Mucosa of descending colon (tissue), 3 donors: ENCODE results near the gene FAM20B. TPM values are rescaled to one million over a fixed set of nuclear protein-coding genes. Genes with fewer than 3 reads are reported as not detected.

Experiments used
- ATAC-seq: fragments of 200-7000 bp; cut with Tn5 transposase; one replicate; pipeline ENCODE4 v1.9.1; 2020; ENCODE audit warnings: mild to moderate bottlenecking, moderate library complexity
- DNase-seq, 3 donors: peaks; one replicate each; pipeline ENCODE4 v3.0.0-alpha.2; 2020
- H3K36me3 ChIP-seq: fragments of 200-600 bp; one replicate; pipeline ENCODE4 v1.8.0; 2021; ENCODE audit warnings: low read depth, mild to moderate bottlenecking
- H3K4me1 ChIP-seq: fragments of 200-600 bp; one replicate; pipeline ENCODE4 v1.8.0; 2021; ENCODE audit warnings: low read depth, mild to moderate bottlenecking
- H3K4me3 ChIP-seq: fragments of 200-600 bp; one replicate; pipeline ENCODE4 v1.8.0; 2021; ENCODE audit warnings: mild to moderate bottlenecking
- H3K9me3 ChIP-seq: fragments of 200-600 bp; one replicate; pipeline ENCODE4 v1.8.0; 2021; ENCODE audit warnings: mild to moderate bottlenecking
- CTCF ChIP-seq: fragments of 200-600 bp; IDR thresholded peaks from one replicate; pipeline ENCODE4 v1.8.0; 2022; ENCODE audit warnings: antibody characterized with exemption, mild to moderate bottlenecking
- intact Hi-C, 2 donors: fragments of 100-400 bp; cut with DNase I in 1 of 2; cut with micrococcal nuclease in 1 of 2; formaldehyde crosslinking; loops; one replicate each; pipeline versions ENCODE4 v1.11.0 to v1.11.1; 2022; cut with DNase I, micrococcal nuclease
- total RNA-seq, 3 donors: library from RNA; stranded (reverse); fragmentation: NEBNext Ultra II Directional in 2 of 3; extraction: Animal tissue kit (Norgen Biotek cat#: 25700) in 2 of 3; gene quantifications; one replicate each; pipeline versions ENCODE4 v1.2.1 to v1.2.4, GENCODE V29; 2021 to 2023
- donor health status: DM: no; HTN: no; CAD: no; lungs with moderate emphysema.
- donor health status: DM: no; HTN: no; CAD: no.
- donor health status: DM: no; HTN: yes; CAD: no.

Gene FAM20B
- total RNA-seq, 3 donors from 2014 or later, result 28.6 to 86.8 (median 36.5) TPM

- intact Hi-C loops, result no loop called here
- no peak for TF ChIP-seq CTCF
- Histone ChIP-seq H3K36me3 (no peaks in the 10 kb centered on the region), H3K4me1 (peaks cover 23% of the 10 kb centered on the region), H3K9me3 (no peaks in the 10 kb centered on the region), H3K4me3 (peak overlapping the region; percentile 85)
- ATAC-seq (no peak), DNase-seq (no peak)
Measured at GRCh38 chr1:179026813-179027669, 1.3 kb downstream of the FAM20B start.

- H3K4me1 ChIP-seq, result peaks cover 16% of the 10 kb centered on the region
- DNase-seq (no peak), ATAC-seq (no peak)
- no peaks in the 10 kb centered on the region for H3K9me3 ChIP-seq
- no peak for TF ChIP-seq CTCF
- H3K4me3 ChIP-seq, result no peak overlapping the region
- no peaks in the 10 kb centered on the region for H3K36me3 ChIP-seq
- intact Hi-C loops, result no loop called here
Measured at GRCh38 chr1:179029321-179029759, 3.6 kb downstream of the FAM20B start.

- H3K36me3 ChIP-seq, result no peaks in the 10 kb centered on the region
- H3K4me3 ChIP-seq, result no peak overlapping the region
- peaks cover 13% of the 10 kb centered on the region for H3K4me1 ChIP-seq
- intact Hi-C loops, result no loop called here
- DNase-seq (no peak), ATAC-seq (no peak)
- H3K9me3 ChIP-seq, result no peaks in the 10 kb centered on the region
- TF ChIP-seq CTCF, result no peak
Measured at GRCh38 chr1:179030130-179030529, 4.4 kb downstream of the FAM20B start.

- Histone ChIP-seq H3K36me3 (no peaks in the 10 kb centered on the region), H3K9me3 (no peaks in the 10 kb centered on the region), H3K4me3 (no peak overlapping the region), H3K4me1 (peaks cover 12% of the 10 kb centered on the region)
- intact Hi-C loops, result no loop called here
- DNase-seq (no peak), ATAC-seq (no peak)
- no peak for TF ChIP-seq CTCF
Measured at GRCh38 chr1:179030683-179031082, 5.0 kb downstream of the FAM20B start.

- intact Hi-C loops, result no loop called here
- ATAC-seq, result no peak
- H3K4me3 ChIP-seq, result no peak overlapping the region
- no peaks in the 10 kb centered on the region for H3K36me3 ChIP-seq
- TF ChIP-seq CTCF, result no peak
- no peaks in the 10 kb centered on the region for H3K9me3 ChIP-seq
- peaks cover 12% of the 10 kb centered on the region for H3K4me1 ChIP-seq
- DNase-seq, result no peak
Measured at GRCh38 chr1:179031284-179031683, 5.6 kb downstream of the FAM20B start.
